ENCODE measurements around the gene YARS1. TPM values are rescaled to one million over a fixed set of nuclear protein-coding genes. Genes with fewer than 3 reads are reported as not detected.

The YARS1 gene
- total RNA-seq, 1 experiment from 2014 or later: 194 TPM

DNA sequence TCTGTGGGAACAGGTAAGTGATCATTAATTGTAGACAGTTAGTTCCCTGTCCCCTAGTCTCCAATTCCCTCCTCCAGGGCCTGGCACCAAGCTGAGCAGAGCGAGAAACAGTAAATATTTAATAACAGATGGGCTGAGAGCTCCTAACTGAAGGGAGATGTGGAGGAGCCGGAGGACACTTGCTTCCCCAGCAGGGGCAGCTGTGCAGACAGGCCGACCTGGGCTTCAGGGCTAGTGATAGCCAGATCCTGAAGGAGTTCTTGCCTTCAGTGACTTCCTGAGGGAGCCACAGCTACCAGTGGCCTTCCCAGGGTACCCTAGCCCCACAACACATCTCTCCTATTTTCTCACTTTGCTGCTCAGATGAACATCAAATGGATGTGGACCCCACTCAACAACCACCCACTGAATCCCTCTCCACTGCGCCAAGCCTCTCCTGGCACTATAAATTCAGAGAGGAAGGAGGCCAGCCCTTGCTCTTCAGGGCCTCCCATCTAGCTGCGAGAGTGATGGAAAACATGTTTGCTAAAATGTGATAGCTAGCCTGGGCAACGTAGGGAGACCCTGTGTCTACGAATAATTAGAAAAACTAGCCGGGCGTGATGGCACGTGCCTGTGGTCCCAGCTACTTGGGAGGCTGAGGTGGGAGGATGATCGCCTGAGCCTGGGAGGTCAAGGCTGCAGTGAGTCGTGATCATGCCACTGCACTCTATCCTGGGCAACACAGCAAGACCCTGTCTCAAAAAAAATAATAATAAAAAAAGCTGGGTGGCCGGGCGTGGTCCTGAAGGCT, 87.7 kb downstream of the YARS1 start:
- H3K27me3 Mint-ChIP-seq (ENCODE audit: low read depth): peaks cover 23% of the 10 kb centered on the region
- Histone ChIP-seq H3T11ph (ENCODE audit: low read length) (no peak overlapping the region), H2BK12ac (ENCODE audit: insufficient read length, low read depth, low read length) (no peak overlapping the region), H4K91ac (ENCODE audit: insufficient read length, low read depth, low read length) (no peak overlapping the region), H3K14ac (ENCODE audit: insufficient read depth, low read length) (no peak overlapping the region), H2BK15ac (ENCODE audit: low read depth, low read length) (no peak overlapping the region), H3K18ac (ENCODE audit: insufficient read length, low read depth, low read length) (no peak overlapping the region), H3K9me3 (ENCODE audit: control insufficient read depth, low read depth, low read length) (no peaks in the 10 kb centered on the region), H2AK5ac (ENCODE audit: insufficient read length, low read length) (no peak overlapping the region), H4K20me1 (ENCODE audit: control insufficient read depth, insufficient read depth, insufficient read length) (no peaks in the 10 kb centered on the region), H3K27me3 (ENCODE audit: insufficient read depth, low read length) (no peaks in the 10 kb centered on the region), H2BK20ac (ENCODE audit: low read depth, low read length, poor library complexity, severe bottlenecking) (no peak overlapping the region), H3K9ac (ENCODE audit: extremely low read depth, insufficient read length, low read length) (no peak overlapping the region), H3K79me2 (ENCODE audit: insufficient read depth, low read length) (no peaks in the 10 kb centered on the region), H3K23ac (ENCODE audit: insufficient read length, low read depth, low read length) (no peak overlapping the region), H2AFZ (ENCODE audit: low read length) (no peak overlapping the region), H3K23me2 (ENCODE audit: insufficient read length, low read depth, low read length, poor library complexity, severe bottlenecking) (no peaks in the 10 kb centered on the region), H2BK120ac (ENCODE audit: low read depth, low read length, poor library complexity, severe bottlenecking) (no peak overlapping the region), H3K4me2 (ENCODE audit: insufficient read depth, insufficient read length, low read length) (no peak overlapping the region), H3K4ac (ENCODE audit: low read depth, low read length) (no peak overlapping the region), H4K8ac (replicated peaks; ENCODE audit: insufficient read length, low read depth, low read length) (no peak overlapping the region), H3K27ac (ENCODE audit: insufficient read length, low read depth, low read length) (no peak overlapping the region), H4K5ac (ENCODE audit: insufficient read length, low read depth, low read length) (no peak overlapping the region), H3K4me1 (ENCODE audit: insufficient read depth, low read length) (no peaks in the 10 kb centered on the region; the same call in 1 of the 2 replicates), H2BK5ac (ENCODE audit: insufficient read length, low read length) (no peak overlapping the region), H3K79me1 (ENCODE audit: insufficient read depth, low read depth, low read length, poor library complexity, severe bottlenecking) (no peaks in the 10 kb centered on the region), H3K56ac (ENCODE audit: insufficient read length, low read depth, low read length) (no peak overlapping the region)
- no peaks in the 10 kb centered on the region for H3K36me3 Mint-ChIP-seq (ENCODE audit: insufficient read depth in 1 of 3, low read depth in 3 of 3)
- no peaks in the 10 kb centered on the region for H3K9me3 Mint-ChIP-seq
- WGBS (ENCODE audit: extremely low coverage, insufficient read length, low lambda C conversion rate): no CpG with 5 or more reads among the region's 14 CpGs
- no peak overlapping the region for H3K27ac Mint-ChIP-seq
- TF ChIP-seq, protein P1, sequence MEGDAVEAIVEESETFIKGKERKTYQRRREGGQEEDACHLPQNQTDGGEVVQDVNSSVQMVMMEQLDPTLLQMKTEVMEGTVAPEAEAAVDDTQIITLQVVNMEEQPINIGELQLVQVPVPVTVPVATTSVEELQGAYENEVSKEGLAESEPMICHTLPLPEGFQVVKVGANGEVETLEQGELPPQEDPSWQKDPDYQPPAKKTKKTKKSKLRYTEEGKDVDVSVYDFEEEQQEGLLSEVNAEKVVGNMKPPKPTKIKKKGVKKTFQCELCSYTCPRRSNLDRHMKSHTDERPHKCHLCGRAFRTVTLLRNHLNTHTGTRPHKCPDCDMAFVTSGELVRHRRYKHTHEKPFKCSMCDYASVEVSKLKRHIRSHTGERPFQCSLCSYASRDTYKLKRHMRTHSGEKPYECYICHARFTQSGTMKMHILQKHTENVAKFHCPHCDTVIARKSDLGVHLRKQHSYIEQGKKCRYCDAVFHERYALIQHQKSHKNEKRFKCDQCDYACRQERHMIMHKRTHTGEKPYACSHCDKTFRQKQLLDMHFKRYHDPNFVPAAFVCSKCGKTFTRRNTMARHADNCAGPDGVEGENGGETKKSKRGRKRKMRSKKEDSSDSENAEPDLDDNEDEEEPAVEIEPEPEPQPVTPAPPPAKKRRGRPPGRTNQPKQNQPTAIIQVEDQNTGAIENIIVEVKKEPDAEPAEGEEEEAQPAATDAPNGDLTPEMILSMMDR (conservative IDR thresholded peaks at IDR 0.05): no peak; the same call in 2 of the 3 replicates
- H3K4me1 Mint-ChIP-seq: peaks cover 26 to 30% of the 10 kb centered on the region in 2 experiments
- no peak for DNase-seq
- no peak overlapping the region for H3K4me3 Mint-ChIP-seq
